Cerebellar nuclear complex (tissue), 1 donor: ENCODE measurements around the gene NRIP2.

Experiments
- DNase-seq, 2 experiments: peaks; one replicate each; lab custom pipeline; 2025; lab: John Stamatoyannopoulos, UW

NRIP2 gene

GRCh38 chr12:2805143-2805520, 29.7 kb downstream of the NRIP2 start:
- DNase-seq: no peak

DNA sequence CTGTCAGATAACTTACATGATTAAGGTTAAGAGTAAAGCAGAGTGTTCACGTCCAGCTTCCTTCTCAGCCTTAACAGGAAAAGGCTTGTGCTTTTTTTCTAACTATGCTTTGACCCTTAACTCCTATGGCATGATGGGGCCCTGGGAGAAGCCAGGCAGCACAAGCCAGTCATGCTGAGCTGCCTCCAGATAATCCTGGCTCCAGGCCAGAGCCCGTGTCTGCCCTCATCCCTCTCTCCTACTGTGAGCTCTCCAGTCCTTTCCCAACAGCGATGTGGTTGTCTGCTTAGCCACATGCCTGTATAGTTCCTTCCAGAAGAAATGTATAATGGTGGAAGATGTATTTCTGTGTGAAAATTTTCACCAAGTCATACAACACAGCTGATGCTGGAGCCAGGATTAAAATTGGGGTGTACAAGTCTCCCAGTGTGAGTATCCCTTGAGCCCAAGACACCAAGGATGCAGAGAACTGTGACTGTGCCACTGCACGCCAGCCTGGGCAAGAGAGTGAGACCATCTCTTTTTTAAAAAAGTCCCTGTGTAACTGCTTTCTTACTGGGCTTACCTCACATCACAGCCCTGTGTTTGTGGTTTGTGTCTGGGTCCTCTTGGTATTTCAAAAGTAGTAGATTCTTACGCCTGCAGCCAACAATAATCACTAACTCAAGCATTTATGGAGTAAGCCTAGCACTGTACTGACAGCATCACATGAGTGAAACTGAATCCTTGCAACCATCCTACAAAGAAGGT, 30.3 kb downstream of the NRIP2 start:
- DNase-seq: peak in 1 of 2 experiments; percentile 23

- no peak for DNase-seq
These were observed 31.0 kb downstream of the NRIP2 start for GRCh38 chr12:2803635-2804392.

DNA sequence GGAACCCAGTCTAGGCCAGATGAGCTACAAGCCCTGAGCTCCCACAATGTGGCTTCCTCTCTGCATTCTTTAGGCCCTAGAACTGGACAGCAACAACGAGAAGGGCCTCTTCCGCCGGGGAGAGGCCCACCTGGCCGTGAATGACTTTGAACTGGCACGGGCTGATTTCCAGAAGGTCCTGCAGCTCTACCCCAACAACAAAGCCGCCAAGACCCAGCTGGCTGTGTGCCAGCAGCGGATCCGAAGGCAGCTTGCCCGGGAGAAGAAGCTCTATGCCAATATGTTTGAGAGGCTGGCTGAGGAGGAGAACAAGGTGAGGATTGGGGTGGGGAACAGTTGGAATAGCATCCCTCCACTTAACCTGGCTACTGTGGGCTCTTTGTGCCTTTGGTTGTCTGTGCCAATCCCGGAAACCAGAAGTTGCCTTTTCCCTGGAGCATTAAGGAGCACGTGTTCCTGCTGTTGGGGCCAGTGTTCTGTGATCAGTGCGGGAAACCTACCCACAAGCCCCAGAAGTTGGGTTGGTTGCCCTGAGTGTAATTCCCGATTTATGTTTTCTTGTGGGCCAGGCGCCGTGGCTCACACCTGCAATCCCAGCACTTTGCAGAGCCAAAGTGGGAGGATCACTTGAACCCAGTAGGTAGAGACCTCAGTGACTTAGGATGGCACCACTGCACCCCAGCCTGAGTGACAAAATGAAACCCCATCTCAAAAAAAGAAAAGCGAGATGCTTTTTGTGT, 33.6 kb downstream of the NRIP2 start:
- peak; percentile 77 to 92 for DNase-seq

GRCh38 chr12:2800046-2800570, 34.7 kb downstream of the NRIP2 start:
- DNase-seq: no peak

- no peak for DNase-seq
These were observed 37.0 kb downstream of the NRIP2 start for GRCh38 chr12:2797721-2798418.

DNA sequence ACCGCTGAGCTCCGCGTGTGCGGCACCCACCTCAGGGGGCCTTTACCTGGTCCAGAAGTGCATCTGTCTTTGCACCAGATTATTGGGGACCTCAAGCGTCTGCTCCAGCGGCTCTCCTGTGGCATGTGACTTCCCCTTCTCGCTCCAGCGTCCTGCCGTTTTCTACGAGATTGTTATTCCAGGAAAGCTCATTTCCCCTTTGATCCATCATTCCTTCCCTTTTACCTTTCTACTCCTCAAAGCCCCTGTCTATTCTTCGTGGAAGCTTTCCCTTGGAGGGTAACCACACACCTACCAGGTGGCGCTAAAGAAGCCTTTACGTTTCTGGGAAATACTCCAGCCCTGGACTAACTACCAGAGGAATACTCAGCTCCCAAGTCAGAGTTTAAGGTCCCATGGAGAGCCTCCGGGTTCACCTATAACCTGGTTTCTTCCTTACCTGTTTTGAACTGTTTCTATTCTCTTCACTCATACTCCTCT, 38.6 kb downstream of the NRIP2 start:
- no peak for DNase-seq

GRCh38 chr12:2795291-2796186, 39.3 kb downstream of the NRIP2 start:
- DNase-seq: no peak

DNA sequence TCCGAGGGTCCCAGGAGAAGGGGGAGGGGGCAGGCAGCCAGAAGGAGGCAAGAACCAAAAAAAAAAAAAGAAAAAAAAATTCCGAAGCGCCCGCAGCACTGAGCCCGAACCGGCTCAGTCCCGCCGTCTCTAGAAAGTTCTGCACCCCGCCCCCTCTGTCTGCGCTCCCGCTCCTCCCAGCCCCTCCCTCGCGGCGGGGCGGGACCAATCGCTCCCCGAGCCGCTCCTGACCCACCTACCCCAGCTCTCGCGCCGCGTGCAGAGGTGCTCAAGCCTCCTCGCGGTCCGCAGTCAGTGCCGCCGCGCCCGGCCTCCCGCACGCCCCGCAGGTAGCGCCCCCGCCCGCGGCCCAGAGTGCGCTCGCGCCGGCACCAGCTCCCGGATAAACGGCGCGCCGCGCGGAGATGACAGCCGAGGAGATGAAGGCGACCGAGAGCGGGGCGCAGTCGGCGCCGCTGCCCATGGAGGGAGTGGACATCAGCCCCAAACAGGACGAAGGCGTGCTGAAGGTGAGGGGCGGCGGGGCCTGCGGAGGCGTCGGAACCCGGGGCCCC, 40.0 kb downstream of the NRIP2 start, which contains the start of gene FKBP4:
FKBP4 (plus strand) TSS at position 235 of the 554 bp plus-strand sequence; CDS start at position 405, 170 bp downstream.
- peak; percentile 66 to 76 for DNase-seq

DNA sequence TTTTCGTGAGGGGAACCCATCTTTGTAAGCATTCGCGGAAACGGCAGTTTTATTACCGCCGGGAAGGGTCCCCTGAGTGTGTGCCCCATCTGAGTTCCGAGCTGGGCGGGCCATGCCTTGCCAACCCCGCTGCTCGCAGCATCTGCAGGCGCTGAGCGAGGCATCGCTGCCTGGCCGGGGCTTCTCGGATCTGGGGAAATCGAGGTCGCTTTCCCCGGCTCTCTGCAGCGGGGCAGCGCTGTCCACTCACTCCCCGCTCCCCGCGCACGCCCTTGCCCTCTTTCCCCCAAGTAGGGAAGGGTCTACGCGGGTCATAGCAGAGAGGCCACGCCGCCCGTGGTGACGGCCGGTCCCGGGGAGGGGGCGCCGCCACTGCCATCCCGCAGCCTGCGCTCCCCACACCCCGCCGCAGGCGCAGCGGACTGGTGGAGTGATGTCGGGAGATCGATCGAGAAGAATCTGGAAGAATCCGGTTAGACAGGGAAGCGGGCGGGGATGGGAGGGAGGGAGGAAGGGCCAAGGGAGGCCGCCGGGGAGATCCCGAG, 40.6 kb downstream of the NRIP2 start:
- no peak for DNase-seq

DNA sequence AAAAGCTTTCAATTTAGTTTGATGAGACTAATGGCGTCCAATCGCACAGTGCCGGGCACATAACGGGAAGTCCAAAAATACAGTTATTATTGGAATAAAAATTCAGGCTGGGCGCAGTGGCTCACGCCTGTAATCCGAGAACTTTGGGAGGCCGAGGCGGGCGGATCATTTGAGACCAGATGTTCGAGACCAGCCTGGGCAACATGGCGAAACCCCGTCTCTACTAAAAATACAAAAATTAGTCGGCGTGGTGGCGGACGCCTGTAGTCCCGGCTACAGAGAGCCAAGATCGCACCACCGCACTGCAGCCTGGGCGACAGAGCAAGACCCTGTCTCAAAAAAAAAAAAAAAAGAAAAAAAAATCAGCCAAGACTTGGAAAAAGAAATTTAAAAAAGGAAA, 41.3 kb downstream of the NRIP2 start:
- DNase-seq: no peak

DNA sequence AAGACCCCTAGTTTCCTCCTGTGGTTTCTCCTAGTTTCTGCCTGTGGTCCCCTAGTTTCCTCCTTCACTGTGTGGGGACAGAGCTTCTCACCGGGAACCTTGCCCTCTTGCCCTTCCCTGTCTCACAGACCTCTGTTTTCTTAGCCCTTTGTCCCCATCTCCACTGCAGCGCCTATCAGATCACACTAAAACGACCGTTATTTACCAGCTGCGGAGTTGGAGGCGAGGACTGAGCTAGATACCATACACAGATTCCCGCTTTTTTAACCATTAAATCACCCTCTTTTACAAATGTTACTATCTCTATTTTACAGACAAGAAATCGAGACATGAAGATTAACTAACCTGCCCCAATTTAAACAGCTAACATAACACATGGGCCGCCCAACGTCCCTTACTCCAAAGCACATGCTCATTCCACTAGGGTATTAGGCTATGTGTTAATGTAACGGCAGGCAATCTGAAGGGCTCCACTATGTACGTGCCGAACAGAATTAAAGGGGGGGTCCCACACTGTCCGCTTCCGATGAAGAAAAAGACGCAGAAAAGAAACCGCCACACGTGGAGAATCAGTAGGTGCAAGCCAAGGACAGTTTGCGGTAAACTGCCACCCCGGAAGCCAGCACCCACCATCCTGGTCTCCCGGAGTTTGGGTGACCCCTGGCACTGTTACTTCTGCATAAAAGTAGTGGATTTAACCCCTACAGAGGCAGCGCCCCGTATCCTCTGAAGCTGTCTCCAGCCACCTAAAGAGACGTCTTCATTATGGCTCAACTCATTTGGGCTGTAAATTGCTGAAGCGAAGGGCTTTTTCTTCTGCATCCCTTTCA, 41.9 kb downstream of the NRIP2 start:
- DNase-seq: no peak

- no peak for DNase-seq
These were observed 43.7 kb downstream of the NRIP2 start for GRCh38 chr12:2791089-2791488.

DNA sequence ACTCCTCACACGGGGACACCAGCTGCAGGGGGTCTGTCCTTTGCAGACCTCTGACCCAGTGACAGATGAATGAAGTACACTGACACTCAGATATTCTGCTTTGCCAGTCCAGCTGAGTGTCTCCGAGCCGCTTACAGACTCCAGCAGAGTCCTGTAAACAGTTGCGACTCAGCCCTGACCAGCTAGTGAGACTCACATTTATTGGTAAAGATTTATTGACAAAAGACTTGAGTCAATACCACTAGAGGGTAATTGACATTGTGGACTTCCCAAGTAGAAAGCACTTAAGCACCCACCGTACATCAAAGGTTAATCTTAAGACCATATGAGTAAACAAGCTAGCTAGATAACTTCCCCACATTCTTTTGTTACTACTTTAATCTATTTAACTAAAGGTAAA, 49.8 kb downstream of the NRIP2 start:
- no peak for DNase-seq

DNA sequence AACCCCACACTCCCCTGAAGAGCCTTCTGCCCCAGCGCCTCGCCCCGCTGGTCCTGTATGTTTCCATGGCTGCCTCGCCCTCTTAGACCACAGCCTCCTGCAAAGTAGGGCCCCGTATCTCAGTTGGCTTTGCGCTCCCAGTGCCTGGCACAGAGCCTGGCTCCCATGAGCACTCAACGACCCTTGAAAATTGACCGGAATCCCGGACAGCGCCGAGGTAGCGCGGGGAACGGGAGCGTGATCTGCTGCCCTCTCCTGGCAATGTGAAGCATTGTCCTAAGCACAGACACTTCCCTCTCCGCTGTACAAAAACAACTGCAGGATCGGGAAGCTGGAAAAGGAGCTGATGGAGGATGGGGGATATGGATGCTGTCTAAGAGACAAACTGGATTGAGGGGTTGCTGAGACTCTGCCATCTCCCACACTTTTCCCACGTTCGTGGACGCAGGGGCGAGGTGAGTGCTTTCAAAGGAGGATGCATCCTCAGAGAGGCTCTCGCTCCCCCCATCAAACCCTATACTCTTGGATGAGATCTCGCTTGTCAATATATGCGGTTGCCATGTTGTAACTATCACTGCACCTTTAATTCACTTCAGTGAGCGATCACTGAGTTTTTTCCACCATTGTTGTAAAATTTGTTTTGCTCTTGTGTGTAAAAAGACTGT, 50.8 kb downstream of the NRIP2 start:
- DNase-seq: peak in 1 of 2 experiments; percentile 34

- no peak for DNase-seq
These were observed 55.6 kb downstream of the NRIP2 start for GRCh38 chr12:2779281-2779680.

GRCh38 chr12:2776129-2776806, 58.6 kb downstream of the NRIP2 start:
- no peak for DNase-seq

DNA sequence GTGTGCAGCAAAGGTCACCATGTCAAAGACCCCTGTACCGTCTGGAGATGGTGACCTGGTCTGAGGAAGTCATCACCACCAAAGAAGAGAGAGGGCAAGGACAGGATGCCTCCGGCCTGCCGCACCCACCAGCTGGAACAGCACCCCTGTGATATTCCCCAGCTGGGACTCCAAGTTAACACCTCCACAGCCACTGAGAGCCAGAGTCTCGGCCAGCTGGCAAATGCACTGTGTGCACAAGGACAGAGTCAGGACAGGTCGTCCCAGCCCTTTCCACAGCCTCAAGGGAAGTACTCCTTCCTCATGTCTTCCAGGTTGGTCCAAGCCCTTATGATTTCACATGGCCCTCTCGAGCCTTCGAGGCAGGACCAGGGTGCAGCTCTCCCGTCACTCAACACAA, 59.4 kb downstream of the NRIP2 start:
- DNase-seq: no peak
